GM18520 (cell line): ENCODE data around the gene SMG6.

Experiments used
- ATAC-seq: cut with Tn5 transposase; IDR thresholded peaks from one replicate; pipeline ENCODE4 v1.9.1; 2021; ENCODE audit not compliant: unreplicated experiment

Gene SMG6

DNA sequence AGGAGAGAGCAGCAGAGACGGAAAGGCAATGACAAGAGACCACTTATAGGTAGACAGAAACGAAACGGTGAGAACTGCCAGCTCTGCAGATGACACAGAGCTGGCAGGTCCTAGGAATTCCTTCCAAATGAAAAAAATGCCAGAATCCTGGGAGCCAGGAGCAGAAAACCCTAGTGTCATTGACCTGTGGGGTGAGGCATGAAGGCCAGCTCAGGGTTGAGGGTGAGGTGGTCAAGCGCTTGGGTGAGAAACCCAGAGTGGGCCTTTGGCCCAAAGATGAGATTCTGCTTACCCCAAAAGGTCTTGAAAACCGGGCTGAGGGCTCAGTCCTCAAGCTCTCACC is 239.5 kb downstream of the SMG6 start:
- ATAC-seq, result no peak

DNA sequence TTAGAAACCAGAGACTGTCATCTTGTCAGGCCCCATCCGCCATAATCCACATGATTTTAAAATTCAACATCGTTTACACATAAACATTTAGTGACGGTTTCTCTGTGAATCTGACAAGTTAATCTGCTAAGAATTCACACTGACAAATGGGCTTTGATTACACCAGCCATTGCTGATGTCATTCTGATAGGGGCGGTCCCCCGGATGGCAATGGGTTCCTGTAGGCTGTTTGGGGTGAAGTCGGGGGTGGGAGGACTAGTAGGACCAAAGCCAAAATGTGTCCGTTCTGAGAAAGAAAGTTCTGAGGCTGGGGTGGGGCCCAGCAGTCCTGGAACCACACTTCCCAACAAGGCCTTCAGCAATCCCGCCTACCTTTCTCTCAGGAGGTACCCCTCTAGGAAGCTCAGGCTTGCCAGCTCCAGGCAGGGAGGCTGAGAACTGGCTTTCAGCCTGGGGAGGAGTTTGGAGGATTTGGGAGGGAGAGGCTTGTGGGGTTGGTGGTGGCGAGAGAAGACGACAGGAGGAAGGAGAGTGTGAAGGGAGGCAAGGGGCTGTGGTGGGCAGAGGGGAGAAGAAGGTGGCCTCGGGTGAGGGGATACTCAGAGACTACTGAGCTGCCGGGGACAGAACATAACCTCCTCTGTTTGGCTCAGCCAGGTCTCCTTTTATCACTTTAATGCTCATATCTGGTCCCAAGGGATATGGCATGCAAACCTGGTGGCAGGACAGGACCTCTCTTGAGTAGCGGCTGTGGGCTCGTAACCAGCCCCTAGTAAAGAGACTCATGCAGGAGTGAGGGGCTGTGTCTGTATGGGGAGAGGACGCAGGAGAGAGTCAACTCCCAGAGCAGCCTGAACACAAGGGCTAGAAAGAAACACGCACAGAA is 240.1 kb downstream of the SMG6 start:
- ATAC-seq, result no peak

GRCh38 chr17:2062571-2063183 is 240.9 kb downstream of the SMG6 start:
- no peak for ATAC-seq

GRCh38 chr17:2061441-2061958 is 242.1 kb downstream of the SMG6 start:
- no peak for ATAC-seq

DNA sequence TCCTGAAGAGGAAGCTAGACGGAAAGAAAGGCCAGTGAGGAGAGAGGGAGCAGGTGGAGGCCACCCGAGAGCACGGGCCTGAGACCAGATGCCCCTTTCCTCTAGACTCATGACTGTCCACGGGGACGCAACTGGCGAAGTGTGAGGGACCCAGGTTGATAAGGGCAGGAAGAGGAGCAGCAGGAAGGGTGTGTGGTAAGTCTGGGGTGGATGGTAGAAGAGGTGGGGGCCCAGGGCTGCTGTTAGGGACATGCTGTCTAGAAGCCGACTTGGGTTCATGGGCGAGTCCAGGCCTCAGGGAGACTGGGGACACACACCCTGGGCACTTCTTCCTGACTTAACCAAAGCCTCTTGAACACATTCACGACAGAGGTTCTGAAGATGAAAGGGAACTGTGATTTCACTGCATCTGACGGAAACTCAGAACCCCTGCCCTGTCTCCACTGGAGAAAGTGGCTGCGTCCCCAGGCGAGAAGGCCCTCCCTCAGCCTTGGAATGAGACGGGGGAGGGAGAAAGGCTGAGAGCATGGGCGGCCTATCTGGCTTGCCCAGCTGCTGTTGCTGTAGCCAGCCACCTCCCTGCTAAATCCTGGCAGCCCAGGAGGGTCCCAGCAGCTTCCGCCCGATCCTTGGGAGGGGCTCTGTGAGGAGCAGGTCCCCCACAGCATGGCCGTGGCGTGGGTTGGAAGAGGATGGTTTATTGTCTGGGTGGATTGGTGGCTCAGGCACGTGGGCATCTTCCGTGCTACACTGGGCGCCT is 242.7 kb downstream of the SMG6 start:
- no peak for ATAC-seq

DNA sequence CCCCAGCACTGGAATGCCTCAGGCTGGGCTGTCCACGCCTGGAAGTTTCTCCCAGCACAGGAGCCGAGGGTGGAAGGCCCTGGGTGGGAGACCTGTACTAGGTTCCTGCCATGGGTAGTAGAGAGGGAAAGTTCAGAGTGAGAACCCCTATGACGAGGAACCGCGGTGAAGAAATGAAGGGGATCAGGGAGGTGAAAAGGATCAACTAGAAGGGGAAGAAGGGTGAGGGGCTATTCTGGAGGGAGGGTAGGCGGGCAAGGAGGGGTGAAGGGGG is 243.3 kb downstream of the SMG6 start:
- ATAC-seq, result no peak

DNA sequence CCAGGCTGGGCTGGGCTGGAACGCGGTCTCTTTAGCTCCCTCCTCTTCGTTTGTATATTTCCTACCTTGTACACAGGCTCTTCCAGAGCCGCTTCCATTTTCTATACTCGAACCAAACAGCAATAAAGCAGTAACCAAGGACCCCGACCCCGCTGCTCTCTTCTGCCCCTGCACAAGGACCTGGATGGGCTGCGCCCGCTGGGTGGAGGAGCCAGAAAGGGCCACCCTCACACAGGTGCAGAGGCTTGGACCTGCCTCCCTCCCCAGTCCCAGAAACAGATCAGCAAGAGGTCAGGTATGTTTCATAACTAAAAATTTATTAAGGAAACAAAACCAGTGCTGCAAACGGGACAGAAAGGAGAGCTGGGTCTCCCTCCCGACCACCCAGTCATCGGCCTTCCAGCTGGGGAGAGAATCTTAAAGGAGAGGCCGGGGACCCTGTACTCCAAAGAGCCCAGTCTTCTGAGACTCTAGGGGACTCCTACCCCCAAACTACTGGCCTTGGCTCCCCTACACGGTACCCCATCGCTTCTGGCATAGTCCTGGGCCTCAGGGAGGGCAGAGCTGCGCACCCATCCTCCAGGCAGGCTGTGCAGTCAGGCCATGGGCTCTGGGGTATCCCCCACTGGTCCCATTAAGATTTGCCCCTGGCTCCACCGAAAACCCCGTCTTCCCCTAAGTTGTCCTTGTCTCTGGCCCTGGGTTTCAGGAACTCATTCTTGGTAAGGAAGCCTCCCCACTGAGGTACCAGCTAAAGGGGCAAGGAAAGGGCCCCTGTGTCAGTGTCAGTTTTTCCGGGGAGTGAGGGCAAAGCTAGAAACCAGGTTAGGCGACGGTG is 243.8 kb downstream of the SMG6 start:
- no peak for ATAC-seq

- ATAC-seq, result no peak
These were observed 244.7 kb downstream of the SMG6 start for GRCh38 chr17:2058586-2059546.

DNA sequence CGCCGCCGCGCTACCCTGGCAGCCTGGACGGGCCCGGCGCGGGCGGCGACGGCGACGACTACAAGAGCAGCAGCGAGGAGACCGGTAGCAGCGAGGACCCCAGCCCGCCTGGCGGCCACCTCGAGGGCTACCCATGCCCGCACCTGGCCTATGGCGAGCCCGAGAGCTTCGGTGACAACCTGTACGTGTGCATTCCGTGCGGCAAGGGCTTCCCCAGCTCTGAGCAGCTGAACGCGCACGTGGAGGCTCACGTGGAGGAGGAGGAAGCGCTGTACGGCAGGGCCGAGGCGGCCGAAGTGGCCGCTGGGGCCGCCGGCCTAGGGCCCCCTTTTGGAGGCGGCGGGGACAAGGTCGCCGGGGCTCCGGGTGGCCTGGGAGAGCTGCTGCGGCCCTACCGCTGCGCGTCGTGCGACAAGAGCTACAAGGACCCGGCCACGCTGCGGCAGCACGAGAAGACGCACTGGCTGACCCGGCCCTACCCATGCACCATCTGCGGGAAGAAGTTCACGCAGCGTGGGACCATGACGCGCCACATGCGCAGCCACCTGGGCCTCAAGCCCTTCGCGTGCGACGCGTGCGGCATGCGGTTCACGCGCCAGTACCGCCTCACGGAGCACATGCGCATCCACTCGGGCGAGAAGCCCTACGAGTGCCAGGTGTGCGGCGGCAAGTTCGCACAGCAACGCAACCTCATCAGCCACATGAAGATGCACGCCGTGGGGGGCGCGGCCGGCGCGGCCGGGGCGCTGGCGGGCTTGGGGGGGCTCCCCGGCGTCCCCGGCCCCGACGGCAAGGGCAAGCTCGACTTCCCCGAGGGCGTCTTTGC is 245.6 kb downstream of the SMG6 start:
- ATAC-seq, result no peak

DNA sequence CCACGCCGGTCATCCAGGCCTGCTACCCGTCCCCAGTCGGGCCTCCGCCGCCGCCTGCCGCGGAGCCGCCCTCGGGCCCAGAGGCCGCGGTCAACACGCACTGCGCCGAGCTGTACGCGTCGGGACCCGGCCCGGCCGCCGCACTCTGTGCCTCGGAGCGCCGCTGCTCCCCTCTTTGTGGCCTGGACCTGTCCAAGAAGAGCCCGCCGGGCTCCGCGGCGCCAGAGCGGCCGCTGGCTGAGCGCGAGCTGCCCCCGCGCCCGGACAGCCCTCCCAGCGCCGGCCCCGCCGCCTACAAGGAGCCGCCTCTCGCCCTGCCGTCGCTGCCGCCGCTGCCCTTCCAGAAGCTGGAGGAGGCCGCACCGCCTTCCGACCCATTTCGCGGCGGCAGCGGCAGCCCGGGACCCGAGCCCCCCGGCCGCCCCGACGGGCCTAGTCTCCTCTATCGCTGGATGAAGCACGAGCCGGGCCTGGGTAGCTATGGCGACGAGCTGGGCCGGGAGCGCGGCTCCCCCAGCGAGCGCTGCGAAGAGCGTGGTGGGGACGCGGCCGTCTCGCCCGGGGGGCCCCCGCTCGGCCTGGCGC is 246.3 kb downstream of the SMG6 start:
- ATAC-seq, result no peak

DNA sequence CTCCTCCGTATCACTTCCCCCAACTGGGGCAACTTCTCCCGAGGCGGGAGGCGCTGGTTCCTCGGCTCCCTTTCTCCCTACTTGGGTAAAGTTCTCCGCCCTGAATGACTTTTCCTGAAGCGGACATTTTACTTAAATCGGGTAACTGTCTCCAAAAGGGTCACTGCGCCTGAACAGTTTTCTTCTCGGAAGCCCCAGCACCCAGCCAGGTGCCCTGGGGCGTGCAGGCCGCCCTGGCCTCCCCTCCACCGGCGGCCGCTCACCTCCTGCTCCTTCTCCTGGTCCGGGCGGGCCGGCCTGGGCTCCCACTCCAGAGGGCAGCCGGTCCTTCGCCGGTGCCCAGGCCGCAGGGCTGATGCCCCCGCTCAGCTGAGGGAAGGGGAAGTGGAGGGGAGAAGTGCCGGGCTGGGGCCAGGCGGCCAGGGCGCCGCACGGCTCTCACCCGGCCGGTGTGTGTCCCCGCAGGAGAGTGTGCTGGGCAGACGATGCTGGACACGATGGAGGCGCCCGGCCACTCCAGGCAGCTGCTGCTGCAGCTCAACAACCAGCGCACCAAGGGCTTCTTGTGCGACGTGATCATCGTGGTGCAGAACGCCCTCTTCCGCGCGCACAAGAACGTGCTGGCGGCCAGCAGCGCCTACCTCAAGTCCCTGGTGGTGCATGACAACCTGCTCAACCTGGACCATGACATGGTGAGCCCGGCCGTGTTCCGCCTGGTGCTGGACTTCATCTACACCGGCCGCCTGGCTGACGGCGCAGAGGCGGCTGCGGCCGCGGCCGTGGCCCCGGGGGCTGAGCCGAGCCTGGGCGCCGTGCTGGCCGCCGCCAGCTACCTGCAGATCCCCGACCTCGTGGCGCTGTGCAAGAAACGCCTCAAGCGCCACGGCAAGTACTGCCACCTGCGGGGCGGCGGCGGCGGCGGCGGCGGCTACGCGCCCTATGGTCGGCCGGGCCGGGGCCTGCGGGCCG is 247.1 kb downstream of the SMG6 start:
- ATAC-seq, result no peak

DNA sequence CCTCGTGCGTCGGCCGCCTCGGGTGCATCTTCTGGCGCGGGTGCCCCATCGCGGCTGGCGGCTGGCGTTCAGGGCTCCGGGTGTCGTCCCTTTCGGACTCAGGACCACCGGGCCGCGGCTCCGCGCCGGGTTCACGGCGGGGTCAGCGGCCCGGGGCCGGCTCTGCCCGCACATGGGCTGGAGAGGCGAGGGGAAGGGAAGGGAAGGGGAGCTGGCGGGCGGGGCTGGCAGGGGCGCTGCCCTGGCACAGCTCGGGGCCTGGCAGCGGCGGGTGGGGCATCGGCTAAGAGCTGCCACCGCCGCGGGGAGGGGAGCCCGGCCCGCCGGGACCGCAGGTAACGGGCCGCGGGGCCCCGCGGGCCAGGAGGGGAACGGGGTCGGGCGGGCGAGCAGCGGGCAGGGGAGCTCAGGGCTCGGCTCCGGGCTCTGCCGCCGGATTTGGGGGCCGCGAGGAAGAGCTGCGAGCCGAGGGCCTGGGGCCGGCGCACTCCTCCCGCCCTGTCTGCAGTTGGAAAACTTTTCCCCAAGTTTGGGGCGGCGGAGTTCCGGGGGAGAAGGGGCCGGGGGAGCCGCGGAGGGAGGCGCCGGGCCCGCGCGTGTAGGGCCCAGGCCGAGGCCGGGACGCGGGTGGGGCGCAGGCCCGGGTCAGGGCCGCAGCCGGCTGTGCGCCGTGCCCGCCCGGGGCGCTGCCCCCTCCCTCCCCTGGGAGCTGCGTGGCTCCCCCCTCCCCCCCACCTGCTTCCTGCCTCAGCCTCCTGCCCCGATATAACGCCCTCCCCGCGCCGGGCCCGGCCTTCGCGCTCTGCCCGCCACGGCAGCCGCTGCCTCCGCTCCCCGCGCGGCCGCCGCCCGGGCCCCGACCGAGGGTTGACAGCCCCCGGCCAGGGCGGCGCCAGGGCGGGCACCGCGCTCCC is 248.0 kb downstream of the SMG6 start:
- no peak for ATAC-seq

GRCh38 chr17:2054512-2055291 is 248.9 kb downstream of the SMG6 start, which contains the start of gene HIC1:
Gene HIC1 (plus strand): TSS chr17:2055103. CDS start chr17:2056691, 1,588 bp downstream.
- peak; percentile 30 for ATAC-seq

DNA sequence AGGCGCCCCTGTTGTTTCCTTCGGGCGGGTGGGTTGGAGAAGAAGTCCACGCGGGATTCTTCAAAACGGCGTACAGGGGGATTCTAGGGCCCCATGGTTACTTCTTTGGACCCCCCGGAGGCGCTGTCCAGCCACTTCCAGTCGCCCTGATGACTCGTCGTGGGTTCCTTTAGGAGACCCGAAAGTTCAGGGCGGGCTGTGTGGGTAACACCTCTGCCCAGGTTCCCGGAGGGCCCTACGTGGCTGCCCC is 249.4 kb downstream of the SMG6 start:
- no peak for ATAC-seq

DNA sequence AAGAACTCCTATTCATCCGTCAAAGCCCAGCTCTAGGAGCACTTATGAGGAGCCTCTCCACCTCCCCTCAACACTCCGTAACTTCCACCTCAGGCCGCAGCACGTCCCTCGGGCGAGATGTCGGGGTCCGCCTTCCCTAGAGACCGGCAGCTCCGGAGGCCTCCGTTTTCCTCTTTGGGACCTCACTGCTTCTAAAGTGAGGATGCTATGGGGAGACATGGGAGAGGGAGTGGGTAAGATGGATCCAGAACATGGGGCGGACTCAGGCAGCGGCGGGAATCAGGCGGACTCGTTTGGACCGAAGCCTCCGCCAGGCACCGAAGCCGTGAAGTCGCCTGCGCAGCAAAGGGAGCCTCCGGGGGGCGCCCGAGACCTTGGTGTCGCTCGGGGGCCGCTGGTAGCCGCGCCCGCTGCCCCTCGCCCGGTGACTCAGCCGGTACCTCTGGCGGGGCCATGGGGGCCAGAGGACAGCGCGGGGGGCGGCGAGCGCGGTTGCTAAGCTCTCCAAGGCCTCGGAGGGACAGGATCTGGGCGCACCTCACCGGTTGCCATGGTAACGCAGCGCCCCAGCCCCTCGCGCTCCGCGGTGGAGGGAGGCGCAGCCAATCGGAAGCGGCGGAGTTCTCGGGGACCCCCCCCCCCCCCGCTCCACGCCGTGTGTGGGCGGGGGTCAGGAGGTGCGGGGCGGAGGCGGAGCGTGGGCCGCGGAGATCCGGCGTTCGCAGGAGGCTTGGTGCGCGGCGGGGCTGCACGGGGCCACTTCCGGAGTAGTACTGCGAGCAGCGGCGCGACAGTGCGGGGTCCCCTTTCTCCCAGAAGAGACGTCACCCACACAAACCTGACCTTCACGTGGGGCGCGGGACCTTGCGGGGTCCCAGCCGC is 250.0 kb downstream of the SMG6 start:
- no peak for ATAC-seq
